ENCODE results near the gene CLNK. TPM values are rescaled to one million over a fixed set of nuclear protein-coding genes. Genes with fewer than 3 reads are reported as not detected.

CLNK gene, protein sequence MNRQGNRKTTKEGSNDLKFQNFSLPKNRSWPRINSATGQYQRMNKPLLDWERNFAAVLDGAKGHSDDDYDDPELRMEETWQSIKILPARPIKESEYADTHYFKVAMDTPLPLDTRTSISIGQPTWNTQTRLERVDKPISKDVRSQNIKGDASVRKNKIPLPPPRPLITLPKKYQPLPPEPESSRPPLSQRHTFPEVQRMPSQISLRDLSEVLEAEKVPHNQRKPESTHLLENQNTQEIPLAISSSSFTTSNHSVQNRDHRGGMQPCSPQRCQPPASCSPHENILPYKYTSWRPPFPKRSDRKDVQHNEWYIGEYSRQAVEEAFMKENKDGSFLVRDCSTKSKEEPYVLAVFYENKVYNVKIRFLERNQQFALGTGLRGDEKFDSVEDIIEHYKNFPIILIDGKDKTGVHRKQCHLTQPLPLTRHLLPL
- total RNA-seq: 0.09 TPM in 1 of 2 replicates, not detected in the other

DNA sequence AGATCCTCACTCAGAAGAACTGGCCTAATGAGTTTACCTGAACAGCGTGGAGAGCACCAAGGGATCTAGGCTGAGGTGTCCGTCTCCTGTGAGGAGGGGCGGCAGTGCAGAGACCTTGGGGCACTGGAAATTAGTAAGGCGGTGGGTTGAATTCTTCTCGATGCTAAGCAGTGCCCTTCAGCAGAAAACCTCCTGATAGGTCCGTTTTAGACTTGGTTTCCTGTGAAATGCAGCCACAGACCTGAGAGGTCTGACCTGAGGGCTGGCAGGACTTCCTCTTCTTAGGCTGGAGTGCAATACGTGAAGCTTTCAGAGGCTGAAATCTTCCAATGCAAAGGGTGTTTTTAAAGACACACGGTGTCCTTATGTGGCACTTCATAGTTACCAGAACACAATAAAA, at the start of gene CLNK:
Gene CLNK (minus strand): TSS at position 138 of the 400 bp plus-strand sequence. CDS start 16,899 bp downstream, outside the sequence.
- intact Hi-C loops (cut with micrococcal nuclease): no loop called here

DNA sequence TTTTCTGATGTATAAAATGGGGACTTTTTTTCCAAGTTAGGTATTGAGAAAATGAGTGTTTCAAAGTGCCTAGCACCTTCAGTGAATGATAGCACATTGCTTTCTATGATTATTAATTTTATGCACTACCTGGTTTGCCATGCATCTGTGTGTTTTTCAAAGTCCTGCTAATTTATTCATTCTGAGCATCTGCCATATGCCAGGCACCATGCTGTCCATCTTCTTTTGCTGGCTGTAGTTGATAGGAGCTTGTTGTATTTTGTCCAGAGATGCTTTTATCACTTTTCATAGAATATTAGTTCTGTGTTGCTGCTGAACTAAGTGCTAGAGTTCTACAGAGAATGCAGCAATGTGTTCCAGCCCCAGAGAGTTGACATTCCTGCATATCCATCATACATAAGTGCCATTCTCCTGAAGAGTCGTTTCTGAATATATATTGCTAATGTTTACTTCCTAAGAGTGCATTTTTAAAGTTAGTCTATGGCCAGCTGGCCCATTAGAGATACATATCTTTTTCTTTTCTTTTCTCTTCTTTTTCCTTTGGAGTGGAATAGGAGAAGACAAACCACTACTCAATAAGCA, 49.0 kb upstream of the CLNK start:
- intact Hi-C loops (cut with micrococcal nuclease): loop anchor here (1.0 to 2.0 kb wide), 3 partner anchors 8 to 63 kb away; no protein-coding TSS in a partner anchor

DNA sequence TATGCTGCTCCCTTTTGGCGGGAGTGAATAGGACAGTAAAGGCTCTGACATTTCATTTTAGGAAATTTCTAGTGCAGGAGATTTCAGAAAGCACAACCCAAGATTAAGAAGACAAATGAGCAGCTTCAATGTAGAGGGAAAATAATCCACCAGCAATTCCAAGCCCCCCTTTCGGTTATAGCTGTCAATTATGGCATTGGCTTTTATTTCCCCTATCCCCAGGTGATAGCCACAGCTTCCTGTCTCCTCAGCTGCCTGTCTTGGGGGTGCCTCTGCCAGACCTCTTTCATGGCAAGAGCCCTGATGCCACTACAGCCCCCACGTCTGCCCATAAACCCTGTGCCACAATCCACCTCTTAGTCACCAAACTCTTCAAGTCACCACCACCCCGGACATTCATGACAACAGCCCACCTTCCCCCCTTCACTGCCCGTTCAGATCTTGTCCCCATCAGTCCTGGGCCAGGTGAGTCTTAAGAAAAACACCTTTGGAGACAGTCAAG, 48.4 kb upstream of the CLNK start:
- intact Hi-C loops (cut with micrococcal nuclease): loop anchor here (1.0 to 2.0 kb wide), 4 partner anchors 8 to 76 kb away; no protein-coding TSS in a partner anchor

DNA sequence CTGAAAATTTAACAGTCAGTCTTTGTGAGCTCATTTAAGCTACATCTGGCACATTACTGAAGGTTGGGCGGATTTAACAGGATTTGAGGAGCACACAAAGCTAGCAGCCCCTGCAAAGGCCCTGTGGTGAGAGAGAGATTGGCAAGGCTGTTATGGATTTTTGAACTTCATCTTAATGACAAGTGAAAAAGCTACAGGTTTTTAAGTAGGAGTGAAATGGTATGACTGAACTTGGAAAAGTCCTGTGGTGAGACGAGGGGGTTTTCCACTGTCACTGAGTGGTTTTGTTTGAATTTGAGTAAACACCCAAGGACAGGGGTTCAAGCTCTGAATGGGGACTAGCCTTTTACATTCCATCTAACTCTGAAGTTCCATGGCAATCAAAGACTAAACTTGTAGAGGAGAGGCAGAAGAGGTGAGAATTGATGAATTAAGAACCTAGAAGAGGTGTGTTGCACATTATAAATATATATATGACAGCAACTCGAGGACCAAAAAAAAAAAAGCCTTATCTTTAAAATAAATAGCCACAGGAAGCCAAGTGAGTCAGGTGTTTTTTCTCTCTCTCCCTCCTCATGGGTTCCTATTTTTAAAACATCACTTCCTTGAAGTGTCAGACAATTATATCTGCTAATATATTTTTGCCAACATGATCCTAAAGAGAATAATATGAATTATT, 47.8 kb upstream of the CLNK start:
- intact Hi-C loops (cut with micrococcal nuclease): loop anchor here (1.0 to 2.0 kb wide), 3 partner anchors 14 to 75 kb away; no protein-coding TSS in a partner anchor

DNA sequence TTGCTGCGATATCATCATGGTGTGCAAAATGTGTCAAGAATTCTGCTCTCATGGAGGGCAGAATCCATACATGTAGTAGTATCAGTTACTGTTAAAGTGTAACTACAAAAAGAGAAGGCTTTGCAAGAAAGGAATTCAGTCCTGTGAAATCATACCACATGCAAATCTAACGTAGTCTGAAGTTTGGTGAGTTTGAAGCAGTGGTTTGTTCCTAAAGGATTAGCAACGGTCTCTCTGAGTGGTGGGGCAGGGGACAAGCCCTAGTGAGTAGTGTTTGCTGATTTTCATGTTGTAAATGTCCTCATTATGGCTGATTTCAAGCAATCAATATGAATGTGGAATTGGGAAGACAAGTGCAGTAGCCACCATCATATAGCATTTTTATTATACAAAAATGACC, 47.1 kb upstream of the CLNK start:
- intact Hi-C loops (cut with micrococcal nuclease): loop anchor here (1.0 to 2.0 kb wide), 3 partner anchors 13 to 74 kb away; no protein-coding TSS in a partner anchor

DNA sequence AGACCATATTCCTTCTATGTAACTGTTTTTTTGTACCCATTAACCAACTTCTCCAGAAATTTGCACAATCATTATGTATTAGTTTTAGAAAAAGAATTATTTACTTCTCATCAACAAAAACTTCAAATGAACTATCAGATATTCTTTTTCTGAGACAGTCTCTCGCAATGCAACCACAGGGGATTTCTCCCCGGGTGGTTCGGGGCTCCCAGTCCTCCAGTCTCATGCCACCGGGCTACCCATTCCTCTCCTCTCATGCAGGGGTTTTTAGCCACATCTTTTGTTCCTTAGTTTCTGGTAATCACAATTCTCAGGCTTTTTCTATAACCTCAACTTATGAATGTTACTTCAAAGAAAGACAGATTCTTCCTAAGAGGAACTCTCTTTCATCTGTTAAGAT, 46.6 kb upstream of the CLNK start:
- intact Hi-C loops (cut with micrococcal nuclease): no loop called here

DNA sequence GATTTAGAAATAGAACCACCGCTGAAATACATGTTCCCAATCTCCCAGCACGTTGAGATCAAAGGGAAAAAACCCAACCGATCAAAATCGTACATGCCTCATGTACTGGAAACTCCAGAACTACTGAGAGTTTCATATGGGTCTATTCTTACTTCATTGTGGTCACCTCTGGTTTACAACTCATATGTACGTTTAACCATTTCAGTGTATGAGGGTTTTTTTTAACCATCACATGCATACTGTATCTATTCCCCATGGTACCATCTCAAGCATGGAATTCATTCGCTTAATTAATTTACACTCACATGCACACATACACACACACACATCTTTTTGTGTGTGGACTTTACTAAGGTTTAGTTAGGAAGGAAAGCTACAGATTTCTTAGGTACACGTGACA, 46.0 kb upstream of the CLNK start:
- intact Hi-C loops (cut with micrococcal nuclease): no loop called here

DNA sequence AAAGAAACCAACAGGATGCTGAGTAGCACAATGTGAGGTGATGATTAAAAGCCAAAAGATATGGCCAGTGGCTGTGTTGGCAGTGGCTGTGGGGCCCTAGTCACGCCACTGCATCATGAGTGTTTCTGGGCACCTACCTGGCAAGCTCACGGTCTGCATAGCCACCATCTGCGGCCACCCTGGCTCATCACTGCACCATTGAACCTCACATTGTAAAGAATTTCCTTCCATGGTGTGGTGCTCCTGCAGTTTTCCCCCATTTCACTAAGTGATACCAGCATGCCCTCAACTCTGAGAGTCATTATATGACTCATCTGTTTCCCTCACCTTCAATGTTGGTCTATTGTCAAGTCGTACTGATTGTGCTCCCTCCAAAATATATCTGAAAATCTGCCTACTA, 45.5 kb upstream of the CLNK start:
- intact Hi-C loops (cut with micrococcal nuclease): no loop called here

DNA sequence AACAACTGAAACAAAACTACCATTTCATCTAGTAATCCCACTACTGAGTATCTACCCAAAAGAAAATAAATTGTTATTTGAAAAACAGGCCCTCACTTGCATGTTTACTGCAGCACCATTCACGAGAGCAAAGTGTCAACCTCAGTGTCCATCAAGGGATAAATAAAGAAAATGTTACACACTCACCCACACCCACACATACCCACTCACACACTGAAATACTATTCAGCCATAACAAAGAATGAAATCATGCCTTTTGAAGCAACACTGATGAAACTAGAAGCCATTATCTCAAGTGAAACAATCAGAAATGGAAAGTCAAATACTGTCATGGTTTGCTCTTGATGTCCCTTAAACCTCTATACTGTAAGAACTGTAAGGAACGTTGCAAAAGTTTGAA, 44.8 kb upstream of the CLNK start:
- intact Hi-C loops (cut with micrococcal nuclease): no loop called here

DNA sequence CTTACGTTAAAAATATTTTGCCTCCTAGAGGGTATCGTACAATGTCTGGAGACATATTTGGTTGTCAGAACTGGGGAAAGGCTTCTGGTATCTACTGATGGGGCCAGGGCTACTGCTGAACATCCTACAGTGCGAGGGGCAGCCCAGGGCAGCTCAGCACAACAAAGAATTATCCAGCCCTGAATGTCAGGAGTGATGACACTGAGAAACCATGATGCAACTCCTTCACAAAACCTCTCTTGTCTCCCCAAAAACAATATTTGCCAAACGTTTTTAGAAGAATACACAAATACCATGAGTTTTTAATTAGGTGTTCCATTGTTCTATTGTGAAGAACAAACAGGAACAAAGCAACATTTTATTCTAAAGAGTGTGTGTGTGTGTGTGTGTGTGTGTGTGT, 43.4 kb upstream of the CLNK start:
- intact Hi-C loops (cut with micrococcal nuclease): no loop called here

DNA sequence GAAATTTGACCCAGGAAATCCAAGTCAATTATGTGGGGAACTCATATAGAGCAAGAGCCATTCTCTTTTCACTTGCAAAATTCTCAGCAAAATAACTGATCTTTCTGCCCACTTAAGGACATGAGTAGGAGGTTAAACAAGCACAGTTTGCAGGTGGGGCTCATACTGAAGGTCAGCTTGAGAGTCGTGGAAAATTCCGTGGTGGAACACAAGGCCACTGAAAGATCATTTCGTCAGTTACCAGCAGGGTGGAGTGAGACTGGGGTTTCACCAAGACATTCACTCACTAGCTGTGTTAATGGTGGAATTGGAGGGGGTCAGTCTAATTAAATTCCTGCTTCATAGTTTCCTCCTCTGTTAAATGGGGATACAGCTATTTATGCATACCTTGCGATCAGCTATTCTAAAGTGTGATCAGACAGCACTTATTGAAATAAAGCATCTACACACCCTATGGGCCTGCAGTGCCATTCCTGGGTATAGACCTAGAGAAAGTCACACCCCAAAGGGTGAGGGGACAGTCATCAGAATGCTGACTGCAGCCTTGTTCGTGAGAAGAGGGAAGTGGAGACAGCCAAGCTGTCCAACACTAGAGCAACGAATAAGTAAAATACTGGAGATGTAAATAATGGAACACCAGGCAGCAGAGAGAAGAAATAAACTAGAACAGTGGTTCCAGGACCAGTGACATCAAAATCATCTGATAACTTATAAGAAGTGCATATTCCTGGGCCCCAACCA, 42.7 kb upstream of the CLNK start:
- intact Hi-C loops (cut with micrococcal nuclease): no loop called here

DNA sequence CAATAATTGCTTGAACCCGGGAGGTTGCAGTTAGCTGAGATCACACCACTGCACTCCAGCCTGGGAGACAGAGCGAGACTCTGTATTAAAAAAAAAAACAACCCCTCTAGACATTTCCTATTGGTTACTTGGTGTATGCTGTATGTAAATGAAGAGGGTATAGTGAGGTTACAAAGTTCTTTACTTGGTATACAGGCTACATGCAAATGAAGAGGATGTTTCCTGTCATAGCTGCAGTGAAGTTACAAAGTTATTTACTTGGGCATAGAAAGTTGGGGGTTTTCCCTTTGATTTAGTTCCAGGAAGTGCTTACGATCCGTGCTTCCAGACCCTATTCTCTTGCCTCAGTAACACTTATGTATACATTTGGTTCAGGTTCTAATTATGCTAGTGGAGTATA, 38.4 kb upstream of the CLNK start:
- intact Hi-C loops (cut with micrococcal nuclease): loop anchor here (2.0 kb wide), 1 partner anchor 66 kb away; no protein-coding TSS in a partner anchor

DNA sequence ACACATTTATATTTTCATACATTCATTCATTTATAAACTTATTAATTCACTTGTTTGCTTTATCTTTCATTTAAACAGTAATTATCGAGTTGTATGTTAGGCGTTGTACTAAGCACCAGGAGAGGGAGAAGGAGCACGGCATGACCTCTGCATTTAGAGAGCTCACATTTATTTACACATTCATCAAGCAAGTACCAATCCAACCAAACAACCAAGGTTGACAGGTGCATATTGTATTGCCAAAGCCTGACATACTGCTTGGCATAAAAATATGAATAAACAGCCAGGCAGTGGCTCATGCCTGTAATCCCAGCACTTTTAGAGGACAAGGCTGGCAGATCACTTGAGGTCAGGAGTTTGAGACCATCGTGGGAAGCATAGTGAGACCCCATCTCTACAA, 37.0 kb upstream of the CLNK start:
- intact Hi-C loops (cut with micrococcal nuclease): loop anchor here (2.0 kb wide), 1 partner anchor 65 kb away; no protein-coding TSS in a partner anchor

DNA sequence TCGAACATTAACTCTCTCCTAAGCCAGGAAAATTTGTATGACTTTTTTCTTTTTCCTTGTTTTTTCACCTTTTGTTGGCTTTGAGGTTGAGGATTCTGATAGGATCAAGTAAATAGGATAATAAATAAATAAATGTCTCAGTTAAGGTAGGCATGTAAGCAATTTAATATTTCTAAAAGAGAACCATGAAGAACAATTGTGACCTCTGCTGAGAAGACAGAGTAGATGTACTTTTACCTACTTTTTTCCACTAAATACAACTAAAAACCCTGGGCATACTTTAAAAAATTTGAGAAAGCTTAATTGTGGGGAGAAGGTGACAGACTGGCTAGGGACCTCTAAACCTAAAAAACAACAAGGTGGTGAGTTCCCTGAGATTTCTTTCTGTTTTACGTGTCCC, 31.6 kb upstream of the CLNK start:
- intact Hi-C loops (cut with micrococcal nuclease): loop anchor here (1.0 to 5.0 kb wide), 2 partner anchors 99 to 134 kb away; no protein-coding TSS in a partner anchor

DNA sequence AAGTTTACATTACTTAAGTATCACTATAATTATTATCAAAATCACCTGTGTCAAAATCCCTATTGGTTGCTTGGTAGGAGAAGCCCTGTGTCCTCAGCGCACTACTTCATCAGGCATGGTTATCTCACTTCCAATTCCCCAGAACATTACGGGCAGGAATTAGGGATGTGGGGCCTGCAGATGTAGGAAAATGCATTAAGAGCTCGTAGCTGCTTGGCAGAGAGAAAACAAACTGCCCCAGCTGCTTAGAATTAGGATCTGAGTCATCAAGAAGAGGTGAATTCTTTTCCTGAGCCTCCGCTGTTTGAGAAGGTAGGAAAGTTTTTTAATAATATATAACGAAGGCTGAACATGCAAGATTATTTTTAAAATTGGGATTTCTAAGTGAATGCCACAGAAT, 31.1 kb upstream of the CLNK start:
- intact Hi-C loops (cut with micrococcal nuclease): loop anchor here (1.0 to 5.0 kb wide), 2 partner anchors 98 to 133 kb away; no protein-coding TSS in a partner anchor

DNA sequence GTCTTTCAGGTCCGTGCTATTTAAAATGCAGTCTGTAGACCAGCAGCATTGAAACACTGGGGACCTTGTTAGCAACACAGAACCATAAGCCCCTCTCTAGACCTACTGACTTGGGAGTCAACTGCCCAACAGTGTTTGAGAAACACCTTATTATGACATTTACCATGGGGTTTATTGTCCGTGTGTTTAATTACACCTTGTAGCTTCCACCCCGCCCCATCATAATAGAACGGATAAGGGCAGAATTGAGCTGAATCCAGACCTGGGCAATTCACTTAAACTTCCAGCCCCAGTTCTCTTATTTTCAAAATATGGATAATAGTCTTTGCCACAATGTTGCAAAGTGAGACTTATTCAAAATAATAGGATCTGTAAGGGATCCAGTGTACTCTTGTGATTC, 30.6 kb upstream of the CLNK start:
- intact Hi-C loops (cut with micrococcal nuclease): loop anchor here (5.0 kb wide), 1 partner anchor 98 kb away; no protein-coding TSS in a partner anchor

DNA sequence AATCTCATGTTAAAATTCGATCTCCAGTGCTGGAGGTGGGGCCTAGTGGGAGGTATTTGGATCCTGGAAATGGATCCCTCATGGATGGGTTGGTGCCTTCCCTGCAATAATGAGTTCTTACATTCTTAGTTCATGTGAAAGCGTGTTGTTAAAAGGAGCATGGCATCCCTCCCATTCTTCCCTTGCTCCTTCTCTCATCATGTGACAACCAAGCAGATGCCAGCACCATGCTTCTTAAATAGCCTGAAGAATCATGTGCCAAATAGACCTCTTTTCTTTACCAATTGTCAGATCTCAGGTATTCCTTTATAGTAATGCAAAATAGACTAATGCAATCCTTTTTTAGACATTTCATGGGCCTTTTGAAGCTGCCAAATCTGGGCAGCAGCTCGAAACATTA, 29.0 kb upstream of the CLNK start:
- intact Hi-C loops (cut with micrococcal nuclease): no loop called here

DNA sequence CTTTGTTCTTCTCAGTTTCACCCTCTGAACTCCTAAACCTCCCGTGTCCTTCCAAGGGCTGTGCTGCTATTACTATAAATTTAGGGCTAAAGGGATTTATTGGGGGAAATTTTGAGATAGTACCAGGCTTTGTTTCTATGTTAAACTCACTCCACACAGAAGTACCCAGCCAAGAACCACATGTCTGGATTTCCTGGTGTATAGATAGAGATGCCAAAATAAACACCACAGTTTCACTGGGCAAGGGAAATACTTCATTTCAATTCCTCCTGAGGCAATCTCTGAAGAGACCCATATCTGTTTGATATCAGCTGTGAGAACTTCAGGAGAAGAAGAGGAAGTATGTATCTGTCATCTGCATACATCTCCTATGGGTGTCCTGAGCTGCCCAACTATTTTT, 21.7 kb upstream of the CLNK start:
- intact Hi-C loops (cut with micrococcal nuclease): no loop called here

DNA sequence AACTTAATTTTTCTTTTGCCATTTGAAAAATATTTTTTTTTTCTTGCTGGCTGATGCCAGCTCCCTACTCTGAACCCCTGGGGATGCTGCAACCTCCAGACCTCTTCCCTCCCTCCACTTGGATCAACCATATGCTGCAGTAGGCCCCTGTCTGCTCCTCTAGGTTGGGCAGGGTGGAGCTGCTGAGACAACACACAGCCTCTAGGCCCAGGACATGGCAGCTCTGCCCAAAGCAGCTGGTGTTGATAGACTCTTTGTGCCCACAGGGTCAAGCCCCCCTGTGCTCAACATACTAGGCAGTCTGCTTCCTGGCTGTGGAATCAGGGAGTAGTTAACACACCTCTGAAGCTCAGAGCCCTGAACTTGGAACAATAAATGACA, 19.9 kb upstream of the CLNK start:
- intact Hi-C loops (cut with micrococcal nuclease): no loop called here

DNA sequence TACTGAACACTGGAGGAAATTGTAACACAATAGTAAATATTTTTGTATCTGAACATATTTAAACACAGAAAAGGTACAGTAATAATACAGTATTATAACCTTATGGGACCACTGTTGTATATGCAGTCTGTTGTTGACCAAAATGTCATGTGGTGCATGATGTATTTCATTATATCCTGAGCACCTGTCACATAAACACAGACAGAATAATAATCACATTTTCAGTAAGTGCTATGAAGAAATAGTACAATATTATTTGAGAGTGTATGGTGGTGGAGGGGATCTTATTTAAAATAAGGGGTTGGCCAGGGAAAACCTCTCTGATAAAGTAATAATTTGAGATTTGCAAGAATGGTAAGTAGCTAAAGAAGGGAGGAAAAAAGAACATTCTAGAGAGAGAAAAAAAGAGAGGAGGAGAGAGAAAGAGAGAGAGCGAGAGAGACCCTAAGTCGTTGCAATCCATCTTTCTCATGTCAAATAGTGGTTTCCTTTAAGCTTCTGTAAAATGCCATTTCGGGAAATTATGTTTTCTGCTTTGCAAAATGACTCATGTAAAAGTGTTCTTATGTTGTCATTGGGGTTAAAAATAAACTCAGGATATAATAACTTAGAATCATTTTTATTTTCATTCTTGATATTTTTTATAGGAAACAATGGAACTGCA, 19.3 kb upstream of the CLNK start:
- intact Hi-C loops (cut with micrococcal nuclease): no loop called here

Data from T-helper 2 cell treated with Interferon-gamma antibody and Interleukin-4, amounts not matched to agents 100 ng/mL and 5 ng/mL, for 36 hours (primary cell).